Measurements from ENCODE around the gene ATXN1. TPM values are rescaled to one million over a fixed set of nuclear protein-coding genes. Genes with fewer than 3 reads are reported as not detected.

Gene ATXN1
- total RNA-seq, 1 donor from 2014 or later, result 18.4 TPM

DNA sequence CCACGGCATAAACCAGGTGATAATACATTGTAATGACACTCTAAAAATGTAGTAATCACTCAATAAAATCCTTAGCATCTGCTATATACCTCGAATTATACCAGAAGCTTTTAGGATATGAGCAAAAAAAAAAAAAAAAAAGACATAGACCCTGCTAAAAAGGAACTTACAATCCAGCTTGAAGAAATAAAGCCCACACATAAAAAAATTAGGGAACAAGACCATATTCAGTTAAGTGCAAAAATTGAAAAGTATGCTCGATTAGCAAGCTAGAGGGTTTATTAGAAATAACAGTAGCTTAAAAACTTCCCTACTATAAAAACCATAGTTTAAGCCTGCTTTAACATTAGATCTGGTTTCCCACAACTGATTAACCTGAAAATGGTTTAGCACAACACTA is 387.2 kb downstream of the ATXN1 start:
- no peak for DNase-seq (ENCODE audit: low read depth)
- TF ChIP-seq, protein P1, sequence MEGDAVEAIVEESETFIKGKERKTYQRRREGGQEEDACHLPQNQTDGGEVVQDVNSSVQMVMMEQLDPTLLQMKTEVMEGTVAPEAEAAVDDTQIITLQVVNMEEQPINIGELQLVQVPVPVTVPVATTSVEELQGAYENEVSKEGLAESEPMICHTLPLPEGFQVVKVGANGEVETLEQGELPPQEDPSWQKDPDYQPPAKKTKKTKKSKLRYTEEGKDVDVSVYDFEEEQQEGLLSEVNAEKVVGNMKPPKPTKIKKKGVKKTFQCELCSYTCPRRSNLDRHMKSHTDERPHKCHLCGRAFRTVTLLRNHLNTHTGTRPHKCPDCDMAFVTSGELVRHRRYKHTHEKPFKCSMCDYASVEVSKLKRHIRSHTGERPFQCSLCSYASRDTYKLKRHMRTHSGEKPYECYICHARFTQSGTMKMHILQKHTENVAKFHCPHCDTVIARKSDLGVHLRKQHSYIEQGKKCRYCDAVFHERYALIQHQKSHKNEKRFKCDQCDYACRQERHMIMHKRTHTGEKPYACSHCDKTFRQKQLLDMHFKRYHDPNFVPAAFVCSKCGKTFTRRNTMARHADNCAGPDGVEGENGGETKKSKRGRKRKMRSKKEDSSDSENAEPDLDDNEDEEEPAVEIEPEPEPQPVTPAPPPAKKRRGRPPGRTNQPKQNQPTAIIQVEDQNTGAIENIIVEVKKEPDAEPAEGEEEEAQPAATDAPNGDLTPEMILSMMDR (IDR thresholded peaks at IDR 0.05; ENCODE audit: insufficient read depth, low read length, severe bottlenecking), result no peak
- Histone ChIP-seq H3K27me3 (ENCODE audit: control insufficient read depth, insufficient read depth, low read length) (no peaks in the 10 kb centered on the region), H3K4me3 (ENCODE audit: low read depth, low read length) (no peak overlapping the region), H3K36me3 (ENCODE audit: control insufficient read depth, insufficient read depth, low read length) (no peaks in the 10 kb centered on the region)
- no peak for FAIRE-seq

DNA sequence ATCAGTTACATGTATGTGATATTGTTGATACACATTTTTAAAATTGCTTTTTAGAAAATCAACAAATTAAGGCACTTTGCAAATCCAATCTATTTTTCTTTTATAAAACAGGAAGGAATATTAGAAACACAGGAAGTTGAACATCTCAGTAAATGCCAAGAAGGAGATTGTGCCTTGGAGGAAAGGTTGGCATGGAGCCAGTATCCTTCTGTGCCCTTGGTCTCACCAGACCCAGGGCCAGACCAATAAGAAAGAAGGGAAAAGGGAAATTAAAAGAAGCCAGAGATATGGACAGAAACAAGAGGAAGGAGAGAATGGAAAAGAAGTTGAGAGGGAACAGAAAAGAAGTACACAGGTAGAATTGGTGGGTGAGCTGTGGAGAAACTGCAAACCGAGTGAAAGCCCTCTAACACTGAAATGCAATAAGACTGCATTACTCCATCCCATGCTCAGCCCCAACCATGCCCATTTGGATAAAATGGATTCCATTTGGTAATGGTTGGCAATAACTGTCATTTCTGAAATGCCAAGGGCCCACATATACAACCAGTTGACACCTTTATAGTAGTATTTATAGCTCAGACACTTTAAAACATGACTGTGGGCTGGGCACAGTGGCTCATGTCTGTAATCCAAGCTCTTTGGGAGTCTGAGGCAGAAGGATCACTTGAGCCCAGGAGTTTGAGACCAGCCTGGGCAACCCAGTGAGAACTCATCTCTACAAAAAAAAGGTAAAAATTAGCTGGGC is 389.1 kb downstream of the ATXN1 start:
- Histone ChIP-seq H3K36me3 (ENCODE audit: control insufficient read depth, insufficient read depth, low read length) (no peaks in the 10 kb centered on the region), H3K27me3 (ENCODE audit: control insufficient read depth, insufficient read depth, low read length) (no peaks in the 10 kb centered on the region), H3K4me3 (ENCODE audit: low read depth, low read length) (no peak overlapping the region)
- TF ChIP-seq, protein P1 (IDR thresholded peaks at IDR 0.05; ENCODE audit: insufficient read depth, low read length, severe bottlenecking), result no peak
- FAIRE-seq (no peak), DNase-seq (ENCODE audit: low read depth) (no peak)

GRCh38 chr6:16371401-16371800 is 389.9 kb downstream of the ATXN1 start:
- no peak for FAIRE-seq
- no peaks in the 10 kb centered on the region for H3K27me3 ChIP-seq (ENCODE audit: control insufficient read depth, insufficient read depth, low read length)
- H3K4me3 ChIP-seq (ENCODE audit: low read depth, low read length), result no peak overlapping the region
- DNase-seq (ENCODE audit: low read depth), result no peak
- TF ChIP-seq, protein P1 (IDR thresholded peaks at IDR 0.05; ENCODE audit: insufficient read depth, low read length, severe bottlenecking), result no peak
- H3K36me3 ChIP-seq (ENCODE audit: control insufficient read depth, insufficient read depth, low read length), result no peaks in the 10 kb centered on the region

DNA sequence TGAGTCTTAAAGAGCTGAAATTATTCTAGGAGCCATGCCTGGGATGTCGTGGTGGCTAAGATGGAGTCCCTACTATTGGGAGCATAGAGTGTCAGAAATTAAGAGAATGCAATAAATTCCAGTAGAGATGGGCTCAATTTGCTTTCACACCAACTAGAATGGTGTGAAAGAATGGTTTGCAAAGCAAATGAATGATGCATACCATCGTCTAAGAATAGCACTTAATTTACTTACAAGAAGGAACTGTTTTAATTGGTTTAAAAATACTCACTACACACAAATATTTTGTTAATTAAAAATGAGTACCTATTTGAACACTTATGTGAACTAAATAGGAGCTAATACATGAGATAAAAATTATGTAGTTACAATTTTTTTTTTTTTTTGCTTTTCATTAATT is 390.3 kb downstream of the ATXN1 start:
- Histone ChIP-seq H3K27me3 (ENCODE audit: control insufficient read depth, insufficient read depth, low read length) (no peaks in the 10 kb centered on the region), H3K4me3 (ENCODE audit: low read depth, low read length) (no peak overlapping the region), H3K36me3 (ENCODE audit: control insufficient read depth, insufficient read depth, low read length) (no peaks in the 10 kb centered on the region)
- TF ChIP-seq, protein P1 (IDR thresholded peaks at IDR 0.05; ENCODE audit: insufficient read depth, low read length, severe bottlenecking), result no peak
- DNase-seq (ENCODE audit: low read depth) (no peak), FAIRE-seq (no peak)

- no peak for FAIRE-seq
Measured at GRCh38 chr6:16369989-16370388, 391.3 kb downstream of the ATXN1 start.

More at GRCh38 chr6:16369989-16370388, 391.3 kb downstream of the ATXN1 start:
- TF ChIP-seq, protein P1 (IDR thresholded peaks at IDR 0.05; ENCODE audit: insufficient read depth, low read length, severe bottlenecking), result no peak
- Histone ChIP-seq H3K27me3 (ENCODE audit: control insufficient read depth, insufficient read depth, low read length) (no peaks in the 10 kb centered on the region), H3K4me3 (ENCODE audit: low read depth, low read length) (no peak overlapping the region), H3K36me3 (ENCODE audit: control insufficient read depth, insufficient read depth, low read length) (no peaks in the 10 kb centered on the region)
- no peak for DNase-seq (ENCODE audit: low read depth)
